ENCODE data around the gene IQSEC1. TPM values are rescaled to one million over a fixed set of nuclear protein-coding genes. Genes with fewer than 3 reads are reported as not detected.

Gene IQSEC1
- total and polyA plus RNA-seq, 9 of the 15 experiments (the other 6 are each of a cell fraction or from before 2014, with no cell fraction given): 0.56 to 39.0 (median 6.8) TPM

- TF ChIP-seq CCAR2 (IDR thresholded peaks at IDR 0.05; ENCODE audit: low read depth, low read length): no peak
- TF ChIP-seq RCOR1 (IDR thresholded peaks at IDR 0.05; ENCODE audit: borderline replicate concordance in 1 of 2, low read depth in 2 of 2, low read length in 2 of 2): 0 out of 4 replicates have a peak, but pooled peaks of 1 of the 2 experiments have one; percentile 6
- TF ChIP-seq RBM25 (IDR thresholded peaks at IDR 0.05; ENCODE audit: low read depth, low read length, severe bottlenecking): peak; percentile 45
- TF ChIP-seq FOXP4 (CRISPR knock-in tag; IDR thresholded peaks at IDR 0.05; ENCODE audit: borderline replicate concordance): no peak
- TF ChIP-seq SMARCA5 (IDR thresholded peaks at IDR 0.05): peak; percentile 72; the same call in 1 of the 2 replicates
- peak; percentile 85 for TF ChIP-seq BCOR (IDR thresholded peaks at IDR 0.05)
- no peak overlapping the region; the same call in 1 of the 2 replicates for H3K4me2 ChIP-seq (ENCODE audit: insufficient read depth, low read length)
- no peak for DNase-seq (ENCODE audit: extremely low read depth in 1 of 4, low spot score in 3 of 4)
- POLR2A ChIA-PET: interaction anchor here (0.7 to 1.9 kb wide), 6 partner anchors 9 to 241 kb away, joined by 3 to 5 read pairs (median 4); partner anchors contain the start of gene RPL32
- no peaks in the 10 kb centered on the region for H3K79me2 ChIP-seq (ENCODE audit: control insufficient read depth, insufficient read depth, low read length)
- no peak overlapping the region for H3K27ac ChIP-seq (ENCODE audit: extremely low read depth, low read depth, low read length)
- H3K36me3 ChIP-seq (ENCODE audit: control insufficient read depth, insufficient read depth, low read length): no peaks in the 10 kb centered on the region
- intact Hi-C loops (cut with micrococcal nuclease) (no loop called here), in situ Hi-C loops (cut with MboI) (no loop called here)
- FAIRE-seq: no peak
- peaks cover 16 to 43% of the 10 kb centered on the region in 2 experiments; a peak in 4 of 5 replicates for H3K4me1 ChIP-seq (replicated peaks in 1 of 2; ENCODE audit: control insufficient read depth in 2 of 2, insufficient read depth in 2 of 2, low read length in 2 of 2)
- peaks cover 28% of the 10 kb centered on the region for H4K20me1 ChIP-seq (replicated peaks; ENCODE audit: control insufficient read depth, insufficient read depth, low read length)
- WGBS (ENCODE audit: insufficient coverage, low coverage, missing lambda C conversion rate): 24% methylated on average over 13 of the region's 13 CpGs
- peaks cover 36 to 63% of the 10 kb centered on the region in 2 experiments; a peak in 4 of 5 replicates for H3K27me3 ChIP-seq (ENCODE audit: control insufficient read depth in 2 of 2, insufficient read depth in 2 of 2, low read length in 2 of 2)
- no peak for ATAC-seq
- CTCF ChIA-PET (ENCODE audit: low intra/inter-chr PET ratio): interaction anchor here (0.6 kb wide), 1 partner anchor 385 kb away, joined by 3 read pairs; no protein-coding TSS in a partner anchor
- H3K9ac ChIP-seq (ENCODE audit: insufficient read depth in 1 of 2, low read depth in 2 of 2, low read length in 2 of 2): no peak overlapping the region; a peak in 1 of 4 replicates
- H2AFZ ChIP-seq (ENCODE audit: low read depth, low read length): no peak overlapping the region
- no TSS peak for BruUV-seq (replicated peaks)
- no peaks in the 10 kb centered on the region for H3K9me1 ChIP-seq (ENCODE audit: control insufficient read depth, insufficient read depth, low read length)
- no peak overlapping the region for H3K4me3 ChIP-seq
- 0 out of 2 replicates have a peak, but pooled peaks cover 1% of the 10 kb centered on the region for H3K9me3 ChIP-seq (replicated peaks; ENCODE audit: control insufficient read depth, insufficient read depth, low read depth, low read length)
These were observed 9.4 kb upstream of the IQSEC1 start for GRCh38 chr3:13082677-13083076.
